SK-N-SH (cell line): ENCODE data around the gene RHOBTB3.

ENCODE experiments used
- CTCF ChIP-seq: fragments of 200-600 bp; sonication (generic); IDR thresholded peaks from 2 replicates; pipeline ENCODE4 v1.6.1; 2017; ENCODE audit warnings: antibody characterized with exemption, mild to moderate bottlenecking, moderate library complexity
- ELF1 ChIP-seq: IDR thresholded peaks from 2 replicates; pipeline ENCODE4 v1.4.0; 2012
- EZH2phosphoT487 ChIP-seq: fragments of 200-600 bp; sonication (generic); IDR thresholded peaks from 2 replicates; pipeline ENCODE4 v1.6.1; 2017; ENCODE audit warnings: low read depth, mixed run types, mild to moderate bottlenecking, antibody characterized with exemption, moderate library complexity, borderline replicate concordance
- GABPA ChIP-seq: IDR thresholded peaks from 2 replicates; pipeline ENCODE4 v1.4.0; 2012; ENCODE audit warnings: low read depth, mild to moderate bottlenecking
- JUND ChIP-seq: IDR thresholded peaks from 2 replicates; pipeline ENCODE4 v1.4.0; 2012
- POLR2AphosphoS5 ChIP-seq: IDR thresholded peaks from 2 replicates; pipeline ENCODE4 v1.6.1; 2012; ENCODE audit warnings: low read depth, low read length
- REST ChIP-seq: IDR thresholded peaks from 2 replicates; pipeline ENCODE4 v1.6.1; 2012; ENCODE audit warnings: mild to moderate bottlenecking, low read depth, low read length, moderate library complexity
- SMC3 ChIP-seq: IDR thresholded peaks from 2 replicates; pipeline ENCODE4 v1.6.1; 2012; ENCODE audit warnings: low read depth, low read length, improper control_type of control experiment
- TCF12 ChIP-seq: IDR thresholded peaks from 2 replicates; pipeline ENCODE4 v1.4.0; 2012
- USF1 ChIP-seq: IDR thresholded peaks from 2 replicates; pipeline ENCODE4 v1.4.0; 2012; ENCODE audit warnings: low read depth, borderline replicate concordance
- TF ChIP-seq, protein P1 (sequence below): IDR thresholded peaks from 2 replicates; pipeline ENCODE4; 2012

DNA sequence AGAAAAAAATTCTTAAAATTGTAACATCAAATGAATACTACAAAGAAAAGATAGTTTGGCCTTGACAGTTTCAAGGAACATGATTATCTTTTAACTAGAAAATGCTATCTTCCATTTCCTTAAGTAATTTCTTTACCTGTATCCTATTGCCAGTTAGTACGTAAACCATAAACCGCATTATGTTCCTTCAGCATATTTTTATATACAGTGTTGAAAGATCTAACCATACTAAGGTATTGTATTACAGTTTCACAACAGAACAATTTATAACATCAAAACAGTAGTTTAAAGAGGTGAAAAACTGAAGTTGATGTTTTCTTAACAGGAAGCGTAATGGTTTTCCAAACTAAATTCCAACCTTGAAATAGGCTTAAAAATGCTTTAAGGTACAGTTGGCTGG, 46.3 kb downstream of the RHOBTB3 start:
- TF ChIP-seq JUND: no peak
- TF ChIP-seq CTCF: no peak
- TF ChIP-seq, protein P1, sequence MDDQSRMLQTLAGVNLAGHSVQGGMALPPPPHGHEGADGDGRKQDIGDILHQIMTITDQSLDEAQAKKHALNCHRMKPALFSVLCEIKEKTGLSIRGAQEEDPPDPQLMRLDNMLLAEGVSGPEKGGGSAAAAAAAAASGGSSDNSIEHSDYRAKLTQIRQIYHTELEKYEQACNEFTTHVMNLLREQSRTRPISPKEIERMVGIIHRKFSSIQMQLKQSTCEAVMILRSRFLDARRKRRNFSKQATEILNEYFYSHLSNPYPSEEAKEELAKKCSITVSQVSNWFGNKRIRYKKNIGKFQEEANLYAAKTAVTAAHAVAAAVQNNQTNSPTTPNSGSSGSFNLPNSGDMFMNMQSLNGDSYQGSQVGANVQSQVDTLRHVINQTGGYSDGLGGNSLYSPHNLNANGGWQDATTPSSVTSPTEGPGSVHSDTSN: no peak
- TF ChIP-seq USF1: no peak
- TF ChIP-seq ELF1: no peak
- no peak for TF ChIP-seq GABPA
- no peak for TF ChIP-seq EZH2phosphoT487
- no peak for TF ChIP-seq POLR2AphosphoS5
- TF ChIP-seq SMC3: no peak
- no peak for TF ChIP-seq REST
- TF ChIP-seq TCF12: no peak
